GM23248 (cell line): ENCODE measurements around the gene KIF17.

Experiments
- EZH2 ChIP-seq: fragments of 200-600 bp; sonication (generic); IDR thresholded peaks from 2 replicates; pipeline ENCODE4 v1.6.1; 2018; ENCODE audit warnings: antibody characterized with exemption, mild to moderate bottlenecking; ENCODE audit not compliant: insufficient read depth, poor library complexity, severe bottlenecking
- EZH2phosphoT487 ChIP-seq: fragments of 200-600 bp; sonication (generic); IDR thresholded peaks from 2 replicates; pipeline ENCODE4 v1.6.1; 2018; ENCODE audit warnings: antibody characterized with exemption, moderate library complexity, mild to moderate bottlenecking, low read depth; ENCODE audit not compliant: insufficient read depth

DNA sequence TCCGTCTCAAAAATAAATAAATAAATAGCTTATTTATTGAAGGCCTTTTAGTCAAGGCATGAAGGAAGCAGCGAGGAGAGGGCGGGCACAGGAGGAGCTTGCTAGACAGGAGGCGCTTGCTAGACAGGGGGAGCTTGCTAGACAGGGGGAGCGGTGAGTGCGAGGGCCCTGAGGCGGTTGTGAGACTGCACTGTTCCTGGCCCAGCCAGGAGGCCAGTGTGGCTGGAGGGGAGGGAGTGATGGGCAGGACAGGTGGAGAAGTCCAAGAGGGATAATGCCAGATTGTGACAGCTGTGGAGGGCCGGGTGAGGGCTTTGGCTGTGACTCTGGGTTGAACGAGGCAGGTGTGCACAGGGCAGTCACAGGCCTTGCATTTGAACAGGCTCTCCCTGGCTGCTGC, 18.2 kb downstream of the KIF17 start:
- TF ChIP-seq EZH2 (no peak), EZH2phosphoT487 (no peak)
